ENCODE data around the gene GRIK3.

Gene GRIK3

GRCh38 chr1:37053173-37053572 is 18.9 kb upstream of the GRIK3 start:
- TF ChIP-seq, protein P1, sequence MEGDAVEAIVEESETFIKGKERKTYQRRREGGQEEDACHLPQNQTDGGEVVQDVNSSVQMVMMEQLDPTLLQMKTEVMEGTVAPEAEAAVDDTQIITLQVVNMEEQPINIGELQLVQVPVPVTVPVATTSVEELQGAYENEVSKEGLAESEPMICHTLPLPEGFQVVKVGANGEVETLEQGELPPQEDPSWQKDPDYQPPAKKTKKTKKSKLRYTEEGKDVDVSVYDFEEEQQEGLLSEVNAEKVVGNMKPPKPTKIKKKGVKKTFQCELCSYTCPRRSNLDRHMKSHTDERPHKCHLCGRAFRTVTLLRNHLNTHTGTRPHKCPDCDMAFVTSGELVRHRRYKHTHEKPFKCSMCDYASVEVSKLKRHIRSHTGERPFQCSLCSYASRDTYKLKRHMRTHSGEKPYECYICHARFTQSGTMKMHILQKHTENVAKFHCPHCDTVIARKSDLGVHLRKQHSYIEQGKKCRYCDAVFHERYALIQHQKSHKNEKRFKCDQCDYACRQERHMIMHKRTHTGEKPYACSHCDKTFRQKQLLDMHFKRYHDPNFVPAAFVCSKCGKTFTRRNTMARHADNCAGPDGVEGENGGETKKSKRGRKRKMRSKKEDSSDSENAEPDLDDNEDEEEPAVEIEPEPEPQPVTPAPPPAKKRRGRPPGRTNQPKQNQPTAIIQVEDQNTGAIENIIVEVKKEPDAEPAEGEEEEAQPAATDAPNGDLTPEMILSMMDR (IDR thresholded peaks at IDR 0.05; ENCODE audit: low read depth, low read length, missing control alignments) = no peak
- no peak overlapping the region for H3K4me3 ChIP-seq (ENCODE audit: low read depth, low read length)
- in situ Hi-C loops (cut with HindIII; ENCODE audit: low sequenced_read_pairs) = no loop called here
- DNase-seq (ENCODE audit: low read depth) = no peak

GRCh38 chr1:37052120-37052519 is 17.8 kb upstream of the GRIK3 start:
- DNase-seq (ENCODE audit: low read depth) = no peak
- TF ChIP-seq, protein P1 (IDR thresholded peaks at IDR 0.05; ENCODE audit: low read depth, low read length, missing control alignments) = no peak
- no peak overlapping the region for H3K4me3 ChIP-seq (ENCODE audit: low read depth, low read length)
- in situ Hi-C loops (cut with HindIII; ENCODE audit: low sequenced_read_pairs) = no loop called here

DNA sequence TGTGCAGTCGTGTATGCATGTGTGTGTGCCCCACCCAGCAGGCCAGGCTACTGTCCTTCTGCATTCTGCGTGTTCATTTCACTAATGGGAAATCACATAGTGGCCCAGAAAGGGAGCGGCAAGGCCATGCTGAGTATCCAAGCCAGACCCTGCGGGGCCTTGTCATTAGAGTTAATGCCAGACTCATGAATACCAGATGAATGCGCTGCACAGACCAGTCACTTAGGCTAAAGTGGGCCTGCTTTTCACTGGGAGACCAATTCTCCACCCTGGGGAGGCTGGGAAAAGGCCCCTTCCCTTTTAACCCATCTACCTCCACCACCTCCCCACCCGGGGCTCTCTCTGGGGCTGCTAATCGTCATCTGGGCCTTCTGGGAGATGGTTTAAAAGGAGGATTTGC is 17.0 kb upstream of the GRIK3 start:
- no peak for DNase-seq (ENCODE audit: low read depth)
- in situ Hi-C loops (cut with HindIII; ENCODE audit: low sequenced_read_pairs) = no loop called here
- no peak overlapping the region for H3K4me3 ChIP-seq (ENCODE audit: low read depth, low read length)
- TF ChIP-seq, protein P1 (IDR thresholded peaks at IDR 0.05; ENCODE audit: low read depth, low read length, missing control alignments) = no peak

DNA sequence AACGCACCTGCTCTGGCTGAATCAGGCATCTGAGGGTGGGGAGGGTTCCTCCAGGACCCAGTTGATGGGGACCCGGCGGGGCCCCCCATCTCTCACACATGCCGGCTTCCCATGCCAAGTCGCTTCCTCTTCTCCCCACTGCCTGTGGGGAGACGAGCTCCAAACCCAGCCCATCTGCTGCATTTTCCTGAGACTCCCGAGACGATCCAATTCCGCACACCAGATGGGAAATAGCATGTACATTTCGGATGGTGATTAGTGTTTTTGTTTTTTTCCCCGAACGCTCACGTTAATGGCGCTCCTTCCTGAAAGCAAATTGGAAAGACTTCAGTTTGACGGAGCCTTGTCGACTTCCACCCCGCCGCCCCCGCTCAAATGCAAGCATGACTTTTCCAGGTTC is 13.2 kb upstream of the GRIK3 start:
- in situ Hi-C loops (cut with HindIII; ENCODE audit: low sequenced_read_pairs) = no loop called here
- TF ChIP-seq, protein P1 (IDR thresholded peaks at IDR 0.05; ENCODE audit: low read depth, low read length, missing control alignments) = no peak
- DNase-seq (ENCODE audit: low read depth) = no peak
- no peak overlapping the region for H3K4me3 ChIP-seq (ENCODE audit: low read depth, low read length)

GRCh38 chr1:37043101-37043500 is 8.8 kb upstream of the GRIK3 start:
- in situ Hi-C loops (cut with HindIII; ENCODE audit: low sequenced_read_pairs) = no loop called here
- TF ChIP-seq, protein P1 (IDR thresholded peaks at IDR 0.05; ENCODE audit: low read depth, low read length, missing control alignments) = no peak
- no peak overlapping the region for H3K4me3 ChIP-seq (ENCODE audit: low read depth, low read length)
- DNase-seq (ENCODE audit: low read depth) = no peak

- TF ChIP-seq, protein P1 (IDR thresholded peaks at IDR 0.05; ENCODE audit: low read depth, low read length, missing control alignments) = no peak
- no peak for DNase-seq (ENCODE audit: low read depth)
- in situ Hi-C loops (cut with HindIII; ENCODE audit: low sequenced_read_pairs) = no loop called here
- H3K4me3 ChIP-seq (ENCODE audit: low read depth, low read length) = no peak overlapping the region
Observed at GRCh38 chr1:37042506-37042905, 8.2 kb upstream of the GRIK3 start.

GRCh38 chr1:37041483-37041882 is 7.2 kb upstream of the GRIK3 start:
- no peak overlapping the region for H3K4me3 ChIP-seq (ENCODE audit: low read depth, low read length)
- in situ Hi-C loops (cut with HindIII; ENCODE audit: low sequenced_read_pairs) = no loop called here
- no peak for DNase-seq (ENCODE audit: low read depth)
- TF ChIP-seq, protein P1 (IDR thresholded peaks at IDR 0.05; ENCODE audit: low read depth, low read length, missing control alignments) = no peak

All from astrocyte of the cerebellum (primary cell).